GM12874 (cell line): Measurements from ENCODE around the gene ZCCHC24.

Experiments
- TF ChIP-seq, protein P1 (sequence below): IDR thresholded peaks from 2 replicates; pipeline ENCODE4 v1.5.1; 2011; ENCODE audit warnings: low read depth, mild to moderate bottlenecking, control low read depth, low read length, moderate library complexity; ENCODE audit not compliant: insufficient read depth

Gene ZCCHC24

DNA sequence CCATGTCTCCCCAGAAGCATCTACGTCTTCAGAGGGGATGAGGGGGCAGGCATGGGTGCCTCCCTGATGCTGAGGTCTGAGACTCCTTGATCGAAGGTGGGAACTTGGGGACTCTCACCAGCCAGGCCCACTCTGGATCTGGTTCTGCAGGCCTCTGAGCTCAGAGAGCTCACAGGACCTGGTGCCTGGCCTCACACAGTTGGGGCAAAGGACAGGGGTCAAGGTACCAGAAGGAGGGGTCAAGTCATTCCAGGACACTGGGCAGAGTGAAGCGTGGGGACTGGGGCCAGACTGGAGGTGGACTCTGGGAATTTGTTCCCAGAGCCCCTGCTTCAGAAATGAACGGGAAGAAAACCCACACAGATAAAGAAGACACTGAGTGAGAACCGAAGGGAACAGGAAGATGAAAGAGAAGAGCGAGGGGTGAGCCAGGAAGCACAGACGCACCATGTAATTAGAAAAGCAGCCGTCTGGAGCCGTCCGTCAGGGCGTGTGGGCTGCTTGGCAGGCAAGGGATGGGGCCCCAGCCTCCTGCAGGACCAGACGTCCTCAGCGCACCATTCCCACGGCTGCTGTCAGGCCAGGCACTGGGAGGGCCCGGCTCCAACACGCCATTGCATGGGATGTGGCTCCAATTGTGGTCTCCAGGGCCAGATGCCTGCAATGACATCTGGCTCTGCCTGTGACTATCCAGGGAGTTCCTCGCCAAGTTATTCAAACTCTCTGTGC is 47.7 kb downstream of the ZCCHC24 start:
- TF ChIP-seq, protein P1, sequence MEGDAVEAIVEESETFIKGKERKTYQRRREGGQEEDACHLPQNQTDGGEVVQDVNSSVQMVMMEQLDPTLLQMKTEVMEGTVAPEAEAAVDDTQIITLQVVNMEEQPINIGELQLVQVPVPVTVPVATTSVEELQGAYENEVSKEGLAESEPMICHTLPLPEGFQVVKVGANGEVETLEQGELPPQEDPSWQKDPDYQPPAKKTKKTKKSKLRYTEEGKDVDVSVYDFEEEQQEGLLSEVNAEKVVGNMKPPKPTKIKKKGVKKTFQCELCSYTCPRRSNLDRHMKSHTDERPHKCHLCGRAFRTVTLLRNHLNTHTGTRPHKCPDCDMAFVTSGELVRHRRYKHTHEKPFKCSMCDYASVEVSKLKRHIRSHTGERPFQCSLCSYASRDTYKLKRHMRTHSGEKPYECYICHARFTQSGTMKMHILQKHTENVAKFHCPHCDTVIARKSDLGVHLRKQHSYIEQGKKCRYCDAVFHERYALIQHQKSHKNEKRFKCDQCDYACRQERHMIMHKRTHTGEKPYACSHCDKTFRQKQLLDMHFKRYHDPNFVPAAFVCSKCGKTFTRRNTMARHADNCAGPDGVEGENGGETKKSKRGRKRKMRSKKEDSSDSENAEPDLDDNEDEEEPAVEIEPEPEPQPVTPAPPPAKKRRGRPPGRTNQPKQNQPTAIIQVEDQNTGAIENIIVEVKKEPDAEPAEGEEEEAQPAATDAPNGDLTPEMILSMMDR, result no peak

DNA sequence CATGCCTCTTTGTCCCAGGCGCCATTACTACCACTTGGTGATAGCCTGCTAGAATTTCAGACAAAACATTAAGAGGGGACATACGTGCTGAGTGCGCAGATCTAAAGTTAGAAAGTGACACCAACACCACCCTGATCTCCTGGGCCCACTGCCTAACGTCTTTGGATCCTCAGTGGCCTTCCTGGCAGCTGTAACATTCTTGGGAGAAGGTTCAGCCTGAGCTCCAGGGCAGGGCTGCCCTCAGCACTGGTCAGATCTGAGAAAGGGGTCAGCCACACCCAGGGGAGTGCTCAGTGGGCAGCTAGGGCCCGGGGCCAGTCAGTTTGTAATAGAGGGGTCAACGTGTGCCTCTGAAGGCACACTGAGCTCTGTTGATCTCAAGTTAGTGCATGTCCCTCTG is 48.4 kb downstream of the ZCCHC24 start:
- TF ChIP-seq, protein P1, result no peak

DNA sequence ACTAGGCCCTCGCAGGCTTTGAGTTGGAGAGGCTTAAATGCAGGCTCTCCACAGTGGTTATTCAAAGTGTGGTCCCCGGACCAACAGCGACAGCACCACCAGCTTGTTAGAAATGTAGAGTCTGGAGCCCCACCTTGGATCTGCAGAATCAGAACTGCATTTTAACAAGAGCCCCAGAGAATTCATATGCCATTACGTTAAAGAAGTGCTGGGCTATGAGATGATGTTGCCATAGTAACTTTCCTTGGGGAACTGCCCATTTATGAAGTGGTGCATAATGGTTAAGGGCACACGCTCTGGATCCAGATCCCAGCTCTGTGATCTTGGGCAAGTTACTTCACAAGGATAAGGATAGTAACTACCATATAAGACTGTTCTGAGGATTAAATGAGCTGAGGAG is 48.9 kb downstream of the ZCCHC24 start:
- TF ChIP-seq, protein P1, result no peak

DNA sequence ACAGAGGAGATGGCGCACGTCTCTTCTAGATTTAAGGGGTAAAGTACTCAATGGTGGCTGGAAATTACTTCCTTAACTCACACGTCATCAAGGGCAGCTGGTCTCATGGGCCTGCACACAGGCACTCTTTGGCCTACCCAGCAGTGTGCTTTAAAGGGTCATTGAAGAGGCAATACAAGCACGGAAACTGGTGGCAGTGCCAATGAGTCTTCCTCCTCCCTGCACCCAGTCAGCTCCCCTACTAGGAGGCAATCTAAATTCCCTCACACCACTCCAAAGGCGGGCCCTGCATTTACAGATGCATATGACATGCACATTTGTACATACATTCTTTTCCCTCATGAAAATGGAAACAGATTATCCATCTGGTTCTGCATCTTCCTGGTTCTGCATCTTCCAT is 50.8 kb downstream of the ZCCHC24 start:
- TF ChIP-seq, protein P1, result no peak

DNA sequence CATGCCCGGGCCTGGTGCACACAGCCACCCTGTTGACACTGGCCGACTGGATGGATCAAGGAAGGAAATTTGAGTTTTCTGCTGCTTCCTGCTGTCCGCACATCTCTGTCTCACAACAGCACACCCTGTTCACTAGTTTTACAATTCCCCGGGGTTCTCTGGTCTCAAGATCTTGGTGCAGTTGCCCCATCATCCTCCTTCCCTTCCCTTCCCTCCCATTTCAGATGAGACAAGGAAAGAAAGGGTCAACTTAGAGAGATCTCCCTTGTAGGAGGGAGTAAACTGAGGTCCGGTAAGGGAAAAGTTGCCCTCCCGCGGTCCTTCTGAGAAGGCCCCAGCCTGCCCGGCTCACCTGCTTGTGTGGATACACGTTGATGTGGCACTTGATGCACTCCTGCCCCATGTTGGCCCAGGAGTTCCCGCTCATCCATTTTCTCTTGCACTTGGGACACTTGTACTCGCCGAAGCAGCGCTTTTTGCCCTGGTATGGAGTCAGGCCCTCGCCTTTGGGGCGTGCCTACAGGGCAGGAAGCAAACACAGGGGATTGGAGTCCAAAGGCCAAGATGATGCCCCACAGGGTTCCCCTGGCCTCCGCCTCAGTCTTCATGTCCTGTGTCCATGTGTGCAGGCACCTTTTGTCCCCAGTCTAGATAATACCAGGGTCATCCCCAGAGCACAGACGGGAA is 51.4 kb downstream of the ZCCHC24 start:
- TF ChIP-seq, protein P1, result no peak

DNA sequence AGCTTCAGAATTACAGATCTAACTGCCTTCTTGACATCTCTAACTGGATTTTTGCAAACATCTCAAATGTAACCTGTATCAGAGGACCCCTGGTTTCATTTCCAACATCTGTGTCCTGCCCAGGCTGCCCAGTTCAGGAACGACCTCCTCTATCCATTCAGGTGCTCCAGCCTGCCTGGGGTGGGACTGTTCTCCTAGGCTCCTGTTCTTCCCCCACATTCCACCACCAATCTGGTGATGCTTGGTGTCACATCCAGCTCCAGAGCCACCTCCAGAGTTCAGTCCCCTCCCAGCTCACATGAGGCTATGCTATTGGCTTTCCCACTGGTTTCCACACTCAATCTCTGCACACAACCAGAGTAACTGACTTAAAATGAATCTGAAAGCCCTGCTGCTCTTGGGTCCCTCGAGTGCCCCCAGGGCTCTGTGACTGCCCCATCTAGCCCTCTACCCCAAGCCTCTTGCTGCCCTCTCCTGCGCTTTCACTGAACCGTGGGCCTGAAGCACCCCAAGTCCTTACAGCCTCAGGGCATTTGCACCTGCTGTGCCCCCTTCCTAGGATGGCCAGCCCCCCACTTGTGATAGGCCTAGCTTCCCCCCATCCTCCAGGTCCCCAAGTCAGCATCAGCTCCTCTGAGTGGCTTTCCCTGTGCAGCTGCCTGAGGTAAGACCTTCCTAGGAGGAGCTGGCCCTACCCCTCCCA is 52.1 kb downstream of the ZCCHC24 start:
- TF ChIP-seq, protein P1, result no peak

DNA sequence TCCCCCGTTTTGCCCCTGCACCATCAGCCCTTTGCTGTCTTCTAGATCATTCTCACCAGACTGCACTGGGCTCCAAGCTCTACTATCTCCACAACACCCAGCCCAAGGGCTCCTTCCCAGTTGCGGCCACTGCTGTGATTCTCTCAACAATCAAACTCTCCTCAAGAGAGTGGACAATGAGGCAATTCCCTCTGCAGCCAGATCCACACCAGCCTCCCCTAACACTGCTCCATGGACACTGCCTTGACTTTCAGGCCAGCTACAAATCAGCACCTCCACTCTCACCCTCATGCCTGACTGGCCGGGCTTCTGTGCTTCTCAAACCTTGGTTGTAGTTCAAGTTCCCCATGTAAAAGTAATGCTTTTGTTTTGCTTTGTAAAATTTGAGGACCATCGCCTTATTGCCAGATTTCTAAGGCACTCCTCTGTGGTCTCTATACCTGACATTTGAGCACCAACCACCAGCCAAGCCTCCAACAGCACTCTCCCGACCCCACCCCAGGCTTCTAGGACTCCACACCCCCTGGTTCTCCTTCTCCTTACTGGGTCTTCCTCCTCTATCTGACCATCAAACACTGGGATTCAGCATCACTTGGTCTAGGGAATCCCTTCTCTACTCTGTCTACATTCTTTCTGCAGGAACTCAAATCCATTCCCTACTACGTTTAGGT is 52.8 kb downstream of the ZCCHC24 start:
- TF ChIP-seq, protein P1, result no peak
